GM21528 (cell line): ENCODE measurements around the gene ACVR2A.

Experiments
- ATAC-seq: cut with Tn5 transposase; IDR thresholded peaks from one replicate; pipeline ENCODE4 v1.9.1; 2021; ENCODE audit warnings: mild to moderate bottlenecking, moderate library complexity; ENCODE audit not compliant: unreplicated experiment, low FRiP score

Gene ACVR2A

GRCh38 chr2:147844697-147845410, at the start of gene ACVR2A:
ACVR2A (plus strand) TSS chr2:147845029; CDS start chr2:147845153, 124 bp downstream.
- peak; percentile 44 for ATAC-seq

GRCh38 chr2:147800316-147800715, 44.5 kb upstream of the ACVR2A start:
- ATAC-seq = no peak

GRCh38 chr2:147806846-147807245, 38.0 kb upstream of the ACVR2A start:
- no peak for ATAC-seq

GRCh38 chr2:147808520-147808919, 36.3 kb upstream of the ACVR2A start:
- ATAC-seq = no peak

GRCh38 chr2:147810883-147811765, 33.7 kb upstream of the ACVR2A start:
- ATAC-seq = no peak

GRCh38 chr2:147818741-147819140, 26.1 kb upstream of the ACVR2A start:
- ATAC-seq = no peak

GRCh38 chr2:147824620-147825019, 20.2 kb upstream of the ACVR2A start:
- no peak for ATAC-seq

GRCh38 chr2:147826278-147827087, 18.3 kb upstream of the ACVR2A start:
- no peak for ATAC-seq

- ATAC-seq = no peak
Measured at GRCh38 chr2:147827088-147827375, 17.8 kb upstream of the ACVR2A start.

GRCh38 chr2:147829106-147829505, 15.7 kb upstream of the ACVR2A start:
- ATAC-seq = no peak

GRCh38 chr2:147836099-147836498, 8.7 kb upstream of the ACVR2A start:
- ATAC-seq = no peak

- no peak for ATAC-seq
Measured at GRCh38 chr2:147843391-147843863, 1.4 kb upstream of the ACVR2A start.

GRCh38 chr2:147843864-147844696, 749 bp upstream of the ACVR2A start:
- ATAC-seq = peak; percentile 89

GRCh38 chr2:147845411-147845971, 662 bp downstream of the ACVR2A start:
- peak; percentile 55 for ATAC-seq

GRCh38 chr2:147846412-147847081, 1.7 kb downstream of the ACVR2A start:
- ATAC-seq = no peak

- no peak for ATAC-seq
Measured at GRCh38 chr2:147847746-147848391, 3.0 kb downstream of the ACVR2A start.

GRCh38 chr2:147850838-147851237, 6.0 kb downstream of the ACVR2A start:
- no peak for ATAC-seq

- no peak for ATAC-seq
Measured at GRCh38 chr2:147851244-147851930, 6.6 kb downstream of the ACVR2A start.
